Endothelial cell of umbilical vein (primary cell): Measurements from ENCODE around the gene BRCA2.

ENCODE experiments used
- CTCF ChIP-seq, 2 donors: IDR thresholded peaks; 1 replicate in 1 of 2; 2 replicates in 1 of 2; pipeline ENCODE4 v1.5.1; 2011; ENCODE audit warnings: low read length in 2 of 2, mild to moderate bottlenecking in 2 of 2, moderate library complexity in 2 of 2, control low read depth in 1 of 2, inconsistent platforms in 1 of 2, low read depth in 1 of 2; ENCODE audit not compliant: insufficient read depth in 1 of 2; ENCODE audit errors: extremely low read depth in 1 of 2
- EZH2 ChIP-seq: IDR thresholded peaks from 2 replicates; pipeline ENCODE4 v1.6.1; 2012; ENCODE audit warnings: borderline replicate concordance, low read depth, mild to moderate bottlenecking, moderate library complexity, low read length, inconsistent platforms; ENCODE audit not compliant: severe bottlenecking
- JUN ChIP-seq: IDR thresholded peaks from 2 replicates; pipeline ENCODE4 v1.6.1; 2011; ENCODE audit warnings: borderline replicate concordance, low read depth; ENCODE audit not compliant: insufficient read length, insufficient read depth
- MAX ChIP-seq: IDR thresholded peaks from 2 replicates; pipeline ENCODE4 v1.6.1; 2011; ENCODE audit not compliant: insufficient read depth, insufficient read length
- POLR2A ChIP-seq: IDR thresholded peaks from 2 replicates; pipeline ENCODE4 v1.6.1; 2012; ENCODE audit warnings: low read depth, mild to moderate bottlenecking, control low read depth, low read length
- POLR2AphosphoS5 ChIP-seq: IDR thresholded peaks from 2 replicates; pipeline ENCODE4 v1.6.1; 2012; ENCODE audit warnings: low read depth, mild to moderate bottlenecking, control low read depth, low read length, moderate library complexity; ENCODE audit not compliant: insufficient read depth

GRCh38 chr13:32354040-32354439 lies 38.7 kb downstream of the BRCA2 start:
- TF ChIP-seq POLR2A (no peak), CTCF (IDR thresholded peaks at IDR 0.05; ENCODE audit: extremely low read depth in 1 of 2, insufficient read depth in 1 of 2, low read depth in 1 of 2, low read length in 2 of 2) (no peak), EZH2 (no peak), POLR2AphosphoS5 (no peak), MAX (no peak), JUN (no peak)
